GM23338 (cell line): ENCODE results near the gene MFGE8. TPM values are rescaled to one million over a fixed set of nuclear protein-coding genes. Genes with fewer than 3 reads are reported as not detected.

Experiments used
- ATAC-seq: fragments of 200-7000 bp; cut with Tn5 transposase; 3 replicates; pipeline ENCODE4 v1.9.1; 2020
- DNase-seq: peaks from one replicate; pipeline ENCODE4 v3.0.0-alpha.2; 2015; ENCODE audit warnings: low spot score
- H2AFZ ChIP-seq: fragments of 200-600 bp; sonication (generic); 2 replicates; pipeline ENCODE4 v1.8.0; 2016; ENCODE audit warnings: antibody characterized with exemption, mild to moderate bottlenecking, moderate library complexity
- H3F3A ChIP-seq: fragments of 200-600 bp; sonication (generic); replicated peaks from 2 replicates; pipeline ENCODE4 v1.8.0; 2017; ENCODE audit warnings: antibody characterized with exemption, mixed run types, low read depth
- H3K27ac ChIP-seq: fragments of 200-600 bp; sonication (generic); 2 replicates; pipeline ENCODE4 v1.6.1; 2016; ENCODE audit warnings: low read depth
- H3K27me3 ChIP-seq: fragments of 200-600 bp; sonication (generic); 2 replicates; pipeline ENCODE4 v1.8.0; 2016; ENCODE audit warnings: mild to moderate bottlenecking, mixed run types, moderate library complexity; ENCODE audit not compliant: insufficient read depth
- H3K36me3 ChIP-seq: fragments of 200-600 bp; sonication (generic); 2 replicates; pipeline ENCODE4 v1.8.0; 2016; ENCODE audit warnings: mild to moderate bottlenecking; ENCODE audit not compliant: insufficient read depth
- H3K4me1 ChIP-seq: fragments of 200-600 bp; sonication (generic); 2 replicates; pipeline ENCODE4 v1.8.0; 2016; ENCODE audit warnings: mild to moderate bottlenecking, moderate library complexity; ENCODE audit not compliant: insufficient read depth
- H3K4me2 ChIP-seq: fragments of 200-600 bp; sonication (generic); 2 replicates; pipeline ENCODE4 v1.7.1; 2017; ENCODE audit warnings: mixed run types
- H3K4me3 ChIP-seq: fragments of 200-600 bp; sonication (generic); 2 replicates; pipeline ENCODE4 v1.6.1; 2016; ENCODE audit warnings: mixed run types
- H3K79me2 ChIP-seq: fragments of 200-600 bp; sonication (generic); replicated peaks from 2 replicates; pipeline ENCODE4 v1.8.0; 2017; ENCODE audit warnings: mild to moderate bottlenecking; ENCODE audit not compliant: insufficient read depth
- H3K9me2 ChIP-seq: fragments of 200-600 bp; sonication (generic); 2 replicates; pipeline ENCODE4 v1.8.0; 2017; ENCODE audit not compliant: insufficient read depth
- H4K20me1 ChIP-seq: fragments of 200-600 bp; sonication (generic); replicated peaks from 2 replicates; pipeline ENCODE4 v1.8.0; 2017; ENCODE audit warnings: mild to moderate bottlenecking; ENCODE audit not compliant: insufficient read depth
- H3K27ac Mint-ChIP-seq: 2 replicates; pipeline ENCODE4 v1.8.0; 2020; ENCODE audit warnings: inconsistent platforms, mild to moderate bottlenecking, moderate library complexity, mixed read lengths
- H3K27me3 Mint-ChIP-seq: 3 replicates; pipeline ENCODE4 v1.8.0; 2022; ENCODE audit warnings: low read depth, mild to moderate bottlenecking, moderate library complexity, mixed read lengths, inconsistent platforms; ENCODE audit not compliant: insufficient read depth, poor library complexity
- H3K36me3 Mint-ChIP-seq: 3 replicates; pipeline ENCODE4 v1.8.0; 2021; ENCODE audit warnings: low read depth, mild to moderate bottlenecking, inconsistent platforms, moderate library complexity, mixed read lengths
- H3K4me1 Mint-ChIP-seq: 3 replicates; pipeline ENCODE4 v1.8.0; 2020; ENCODE audit warnings: mild to moderate bottlenecking, inconsistent platforms, mixed read lengths
- H3K4me3 Mint-ChIP-seq: 3 replicates; pipeline ENCODE4 v1.8.0; 2021; ENCODE audit warnings: moderate library complexity, mild to moderate bottlenecking, inconsistent platforms, mixed read lengths
- H3K9me3 Mint-ChIP-seq: 3 replicates; pipeline ENCODE4 v1.8.0; 2020; ENCODE audit warnings: moderate library complexity, mild to moderate bottlenecking, inconsistent platforms, mixed read lengths
- CREB1 ChIP-seq: fragments of 250-450 bp; sonication (Bioruptor Pico); IDR thresholded peaks from 2 replicates; pipeline ENCODE4 v1.5.0; 2020; ENCODE audit warnings: low read depth, mild to moderate bottlenecking, moderate library complexity
- ETS1 ChIP-seq: IDR thresholded peaks from 2 replicates; pipeline ENCODE4 v1.6.1; 2016; ENCODE audit warnings: antibody characterized with exemption
- EZH2 ChIP-seq: fragments of 200-600 bp; sonication (generic); IDR thresholded peaks from one replicate; pipeline ENCODE4 v1.8.0; 2017; ENCODE audit warnings: antibody characterized with exemption, mild to moderate bottlenecking, low read depth; ENCODE audit not compliant: unreplicated experiment
- POLR2AphosphoS5 ChIP-seq: IDR thresholded peaks from 2 replicates; pipeline ENCODE4 v1.6.1; 2016; ENCODE audit warnings: antibody characterized with exemption, low read depth
- STAT1 ChIP-seq: IDR thresholded peaks from one replicate; pipeline ENCODE4 v1.6.1; 2016; ENCODE audit warnings: antibody characterized with exemption; ENCODE audit not compliant: unreplicated experiment
- ZNF114 ChIP-seq: fragments of 250-450 bp; sonication (Bioruptor Pico); IDR thresholded peaks from 2 replicates; pipeline ENCODE4 v1.5.0; 2020; ENCODE audit warnings: mild to moderate bottlenecking, moderate library complexity
- polyA plus RNA-seq: library from polyadenylated mRNA; unstranded; fragments of >200 nt; fragmentation: Nextera tagmentation; extraction: Ambion mirVana; gene quantifications from 2 replicates; pipeline ENCODE4 v1.2.1, GENCODE V29; 2016
- total RNA-seq: library from RNA; depleted of rRNA; stranded (reverse); fragments of >200 nt; shearing (Covaris generic); gene quantifications from 2 replicates; pipeline ENCODE4 v1.2.3, GENCODE V29; 2014
- TF ChIP-seq, protein P1 (sequence below): fragments of 250-450 bp; sonication (Bioruptor Pico); IDR thresholded peaks from 2 replicates; pipeline ENCODE4 v1.5.0; 2020; ENCODE audit warnings: mild to moderate bottlenecking, moderate library complexity
- TF ChIP-seq, protein P2 (sequence below): IDR thresholded peaks from one replicate; pipeline ENCODE4 v1.6.1; 2018; ENCODE audit warnings: antibody characterized with exemption; ENCODE audit not compliant: unreplicated experiment

Gene MFGE8
- total and polyA plus RNA-seq, 2 experiments from 2014 or later = 279 to 671 TPM

- ATAC-seq = no peak
- Histone ChIP-seq H2AFZ (peak overlapping the region; percentile 28; the same call in 1 of the 2 replicates), H3K4me3 (no peak overlapping the region), H3F3A (no peaks in the 10 kb centered on the region), H3K36me3 (no peaks in the 10 kb centered on the region; the same call in 1 of the 2 replicates), H3K9me2 (no peaks in the 10 kb centered on the region), H3K4me2 (no peak overlapping the region), H3K27me3 (no peaks in the 10 kb centered on the region), H3K27ac (no peak overlapping the region), H4K20me1 (no peaks in the 10 kb centered on the region), H3K79me2 (no peaks in the 10 kb centered on the region), H3K4me1 (peaks cover 5% of the 10 kb centered on the region; the same call in 1 of the 2 replicates)
- Mint-ChIP-seq H3K36me3 (0 out of 3 replicates have a peak, but pooled peaks cover 1% of the 10 kb centered on the region), H3K27ac (no peak overlapping the region), H3K9me3 (no peaks in the 10 kb centered on the region; the same call in 2 of the 3 replicates), H3K4me1 (peaks cover 10% of the 10 kb centered on the region), H3K27me3 (peaks cover 6% of the 10 kb centered on the region), H3K4me3 (no peak overlapping the region)
- DNase-seq = no peak
- TF ChIP-seq ZNF114 (CRISPR knock-in tag) (no peak), CREB1 (CRISPR knock-in tag) (no peak), ETS1 (no peak), POLR2AphosphoS5 (no peak), STAT1 (no peak), EZH2 (no peak)
- TF ChIP-seq, protein P1, sequence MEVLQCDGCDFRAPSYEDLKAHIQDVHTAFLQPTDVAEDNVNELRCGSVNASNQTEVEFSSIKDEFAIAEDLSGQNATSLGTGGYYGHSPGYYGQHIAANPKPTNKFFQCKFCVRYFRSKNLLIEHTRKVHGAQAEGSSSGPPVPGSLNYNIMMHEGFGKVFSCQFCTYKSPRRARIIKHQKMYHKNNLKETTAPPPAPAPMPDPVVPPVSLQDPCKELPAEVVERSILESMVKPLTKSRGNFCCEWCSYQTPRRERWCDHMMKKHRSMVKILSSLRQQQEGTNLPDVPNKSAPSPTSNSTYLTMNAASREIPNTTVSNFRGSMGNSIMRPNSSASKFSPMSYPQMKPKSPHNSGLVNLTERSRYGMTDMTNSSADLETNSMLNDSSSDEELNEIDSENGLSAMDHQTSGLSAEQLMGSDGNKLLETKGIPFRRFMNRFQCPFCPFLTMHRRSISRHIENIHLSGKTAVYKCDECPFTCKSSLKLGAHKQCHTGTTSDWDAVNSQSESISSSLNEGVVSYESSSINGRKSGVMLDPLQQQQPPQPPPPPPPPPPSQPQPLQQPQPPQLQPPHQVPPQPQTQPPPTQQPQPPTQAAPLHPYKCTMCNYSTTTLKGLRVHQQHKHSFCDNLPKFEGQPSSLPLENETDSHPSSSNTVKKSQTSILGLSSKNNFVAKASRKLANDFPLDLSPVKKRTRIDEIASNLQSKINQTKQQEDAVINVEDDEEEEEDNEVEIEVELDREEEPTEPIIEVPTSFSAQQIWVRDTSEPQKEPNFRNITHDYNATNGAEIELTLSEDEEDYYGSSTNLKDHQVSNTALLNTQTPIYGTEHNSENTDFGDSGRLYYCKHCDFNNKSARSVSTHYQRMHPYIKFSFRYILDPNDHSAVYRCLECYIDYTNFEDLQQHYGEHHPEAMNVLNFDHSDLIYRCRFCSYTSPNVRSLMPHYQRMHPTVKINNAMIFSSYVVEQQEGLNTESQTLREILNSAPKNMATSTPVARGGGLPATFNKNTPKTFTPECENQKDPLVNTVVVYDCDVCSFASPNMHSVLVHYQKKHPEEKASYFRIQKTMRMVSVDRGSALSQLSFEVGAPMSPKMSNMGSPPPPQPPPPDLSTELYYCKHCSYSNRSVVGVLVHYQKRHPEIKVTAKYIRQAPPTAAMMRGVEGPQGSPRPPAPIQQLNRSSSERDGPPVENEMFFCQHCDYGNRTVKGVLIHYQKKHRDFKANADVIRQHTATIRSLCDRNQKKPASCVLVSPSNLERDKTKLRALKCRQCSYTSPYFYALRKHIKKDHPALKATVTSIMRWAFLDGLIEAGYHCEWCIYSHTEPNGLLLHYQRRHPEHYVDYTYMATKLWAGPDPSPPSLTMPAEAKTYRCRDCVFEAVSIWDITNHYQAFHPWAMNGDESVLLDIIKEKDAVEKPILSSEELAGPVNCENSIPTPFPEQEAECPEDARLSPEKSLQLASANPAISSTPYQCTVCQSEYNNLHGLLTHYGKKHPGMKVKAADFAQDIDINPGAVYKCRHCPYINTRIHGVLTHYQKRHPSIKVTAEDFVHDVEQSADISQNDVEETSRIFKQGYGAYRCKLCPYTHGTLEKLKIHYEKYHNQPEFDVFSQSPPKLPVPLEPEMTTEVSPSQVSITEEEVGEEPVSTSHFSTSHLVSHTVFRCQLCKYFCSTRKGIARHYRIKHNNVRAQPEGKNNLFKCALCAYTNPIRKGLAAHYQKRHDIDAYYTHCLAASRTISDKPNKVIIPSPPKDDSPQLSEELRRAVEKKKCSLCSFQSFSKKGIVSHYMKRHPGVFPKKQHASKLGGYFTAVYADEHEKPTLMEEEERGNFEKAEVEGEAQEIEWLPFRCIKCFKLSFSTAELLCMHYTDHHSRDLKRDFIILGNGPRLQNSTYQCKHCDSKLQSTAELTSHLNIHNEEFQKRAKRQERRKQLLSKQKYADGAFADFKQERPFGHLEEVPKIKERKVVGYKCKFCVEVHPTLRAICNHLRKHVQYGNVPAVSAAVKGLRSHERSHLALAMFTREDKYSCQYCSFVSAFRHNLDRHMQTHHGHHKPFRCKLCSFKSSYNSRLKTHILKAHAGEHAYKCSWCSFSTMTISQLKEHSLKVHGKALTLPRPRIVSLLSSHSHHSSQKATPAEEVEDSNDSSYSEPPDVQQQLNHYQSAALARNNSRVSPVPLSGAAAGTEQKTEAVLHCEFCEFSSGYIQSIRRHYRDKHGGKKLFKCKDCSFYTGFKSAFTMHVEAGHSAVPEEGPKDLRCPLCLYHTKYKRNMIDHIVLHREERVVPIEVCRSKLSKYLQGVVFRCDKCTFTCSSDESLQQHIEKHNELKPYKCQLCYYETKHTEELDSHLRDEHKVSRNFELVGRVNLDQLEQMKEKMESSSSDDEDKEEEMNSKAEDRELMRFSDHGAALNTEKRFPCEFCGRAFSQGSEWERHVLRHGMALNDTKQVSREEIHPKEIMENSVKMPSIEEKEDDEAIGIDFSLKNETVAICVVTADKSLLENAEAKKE (CRISPR knock-in tag) = no peak
- TF ChIP-seq, protein P2, sequence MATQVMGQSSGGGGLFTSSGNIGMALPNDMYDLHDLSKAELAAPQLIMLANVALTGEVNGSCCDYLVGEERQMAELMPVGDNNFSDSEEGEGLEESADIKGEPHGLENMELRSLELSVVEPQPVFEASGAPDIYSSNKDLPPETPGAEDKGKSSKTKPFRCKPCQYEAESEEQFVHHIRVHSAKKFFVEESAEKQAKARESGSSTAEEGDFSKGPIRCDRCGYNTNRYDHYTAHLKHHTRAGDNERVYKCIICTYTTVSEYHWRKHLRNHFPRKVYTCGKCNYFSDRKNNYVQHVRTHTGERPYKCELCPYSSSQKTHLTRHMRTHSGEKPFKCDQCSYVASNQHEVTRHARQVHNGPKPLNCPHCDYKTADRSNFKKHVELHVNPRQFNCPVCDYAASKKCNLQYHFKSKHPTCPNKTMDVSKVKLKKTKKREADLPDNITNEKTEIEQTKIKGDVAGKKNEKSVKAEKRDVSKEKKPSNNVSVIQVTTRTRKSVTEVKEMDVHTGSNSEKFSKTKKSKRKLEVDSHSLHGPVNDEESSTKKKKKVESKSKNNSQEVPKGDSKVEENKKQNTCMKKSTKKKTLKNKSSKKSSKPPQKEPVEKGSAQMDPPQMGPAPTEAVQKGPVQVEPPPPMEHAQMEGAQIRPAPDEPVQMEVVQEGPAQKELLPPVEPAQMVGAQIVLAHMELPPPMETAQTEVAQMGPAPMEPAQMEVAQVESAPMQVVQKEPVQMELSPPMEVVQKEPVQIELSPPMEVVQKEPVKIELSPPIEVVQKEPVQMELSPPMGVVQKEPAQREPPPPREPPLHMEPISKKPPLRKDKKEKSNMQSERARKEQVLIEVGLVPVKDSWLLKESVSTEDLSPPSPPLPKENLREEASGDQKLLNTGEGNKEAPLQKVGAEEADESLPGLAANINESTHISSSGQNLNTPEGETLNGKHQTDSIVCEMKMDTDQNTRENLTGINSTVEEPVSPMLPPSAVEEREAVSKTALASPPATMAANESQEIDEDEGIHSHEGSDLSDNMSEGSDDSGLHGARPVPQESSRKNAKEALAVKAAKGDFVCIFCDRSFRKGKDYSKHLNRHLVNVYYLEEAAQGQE = no peak
These were observed 5.6 kb upstream of the MFGE8 start for GRCh38 chr15:88918738-88919137.
